ENCODE results near the gene COPRS.

- TF ChIP-seq CTCF (IDR thresholded peaks at IDR 0.05), result no peak
- no peak for TF ChIP-seq POLR2A (IDR thresholded peaks at IDR 0.05)
Measured at GRCh38 chr17:31875081-31875480, 16.0 kb upstream of the COPRS start.

Data from testis (tissue), 2 donors.